IPS-NIHi7 (cell line): ENCODE results near the gene AADAC.
"Not testable (repeated sequence)": the region's sequence is repeated elsewhere in the genome, so short reads cannot be mapped to it uniquely, and the experiment has no call there.

Source experiments
- DNase-seq: peaks from one replicate; pipeline ENCODE4 v3.0.0; 2012; ENCODE audit warnings: mixed read lengths; ENCODE audit errors: extremely low spot score

Gene AADAC

GRCh38 chr3:151796105-151796680 lies 17.7 kb upstream of the AADAC start:
- no peak for DNase-seq

GRCh38 chr3:151798466-151798865 lies 15.4 kb upstream of the AADAC start:
- no peak for DNase-seq

GRCh38 chr3:151800431-151800830 lies 13.5 kb upstream of the AADAC start:
- no peak for DNase-seq

GRCh38 chr3:151804267-151804666 lies 9.6 kb upstream of the AADAC start:
- no peak for DNase-seq

GRCh38 chr3:151806838-151807237 lies 7.1 kb upstream of the AADAC start:
- no peak for DNase-seq

GRCh38 chr3:151808926-151809325 lies 5.0 kb upstream of the AADAC start:
- DNase-seq: not testable (repeated sequence)

GRCh38 chr3:151811474-151811873 lies 2.4 kb upstream of the AADAC start:
- no peak for DNase-seq

GRCh38 chr3:151814588-151814987 lies 672 bp downstream of the AADAC start:
- DNase-seq: no peak

GRCh38 chr3:151816091-151816604 lies 2.2 kb downstream of the AADAC start:
- peak; percentile 42 for DNase-seq

- no peak for DNase-seq
These were observed 3.6 kb downstream of the AADAC start for GRCh38 chr3:151817473-151817872.

- no peak for DNase-seq
These were observed 4.4 kb downstream of the AADAC start for GRCh38 chr3:151818361-151818760.

GRCh38 chr3:151819910-151820309 lies 6.0 kb downstream of the AADAC start:
- no peak for DNase-seq

- DNase-seq: no peak
These were observed 13.9 kb downstream of the AADAC start for GRCh38 chr3:151827816-151828215.

GRCh38 chr3:151835751-151836525 lies 22.0 kb downstream of the AADAC start:
- no peak for DNase-seq

- DNase-seq: peak; percentile 45
These were observed 23.1 kb downstream of the AADAC start for GRCh38 chr3:151837057-151837456.

GRCh38 chr3:151838574-151839312 lies 24.8 kb downstream of the AADAC start:
- DNase-seq: peak; percentile 42

GRCh38 chr3:151839313-151839631 lies 25.4 kb downstream of the AADAC start:
- no peak for DNase-seq

GRCh38 chr3:151841801-151842200 lies 27.9 kb downstream of the AADAC start:
- no peak for DNase-seq

- no peak for DNase-seq
These were observed 29.4 kb downstream of the AADAC start for GRCh38 chr3:151843275-151843674.

GRCh38 chr3:151845306-151845905 lies 31.5 kb downstream of the AADAC start:
- DNase-seq: no peak

GRCh38 chr3:151850065-151850464 lies 36.1 kb downstream of the AADAC start:
- not testable (repeated sequence) for DNase-seq

- no peak for DNase-seq
These were observed 38.3 kb downstream of the AADAC start for GRCh38 chr3:151852074-151852811.
